ENCODE data around the gene TMEM101. TPM values are rescaled to one million over a fixed set of nuclear protein-coding genes. Genes with fewer than 3 reads are reported as not detected.

TMEM101 gene
- total and polyA plus RNA-seq, 2 of the 8 experiments (the other 6 are each of a cell fraction or from before 2014, with no cell fraction given), result 16.1 to 44.7 TPM

GRCh38 chr17:44012874-44013273 is 1.9 kb downstream of the TMEM101 start:
- H3K56ac ChIP-seq (replicated peaks; ENCODE audit: insufficient read length, low read depth, low read length), result no peak overlapping the region
- H3K23me2 ChIP-seq (ENCODE audit: low read depth, low read length), result peaks cover 2% of the 10 kb centered on the region; the same call in 1 of the 2 replicates
- H3K9ac ChIP-seq (replicated peaks in 1 of 4; ENCODE audit: extremely low read depth in 1 of 4, low read depth in 3 of 4, low read length in 3 of 4), result no peak overlapping the region
- DNase-seq (ENCODE audit: low read depth in 1 of 2, low spot score in 2 of 2) (no peak), FAIRE-seq (no peak)
- no peak overlapping the region for H2BK12ac ChIP-seq (ENCODE audit: low read depth, low read length)
- no peaks in the 10 kb centered on the region for H3K79me2 ChIP-seq (ENCODE audit: control insufficient read depth in 1 of 2, insufficient read depth in 2 of 2, low read length in 2 of 2)
- no peak overlapping the region for H2BK5ac ChIP-seq (ENCODE audit: low read depth, low read length)
- H2AFZ ChIP-seq (ENCODE audit: low read length), result no peak overlapping the region
- no peak overlapping the region for H2BK15ac ChIP-seq (ENCODE audit: low read length)
- ChIA-PET POLR2A (ENCODE audit: partially characterized antibody) (interaction anchor here (0.6 to 1.2 kb wide), 2 partner anchors 9 to 15 kb away, joined by 3 to 5 read pairs; no protein-coding TSS in a partner anchor), CTCF (ENCODE audit: partially characterized antibody) (interaction anchor here (1.1 to 2.8 kb wide), 6 partner anchors 12 to 105 kb away, joined by 4 to 10 read pairs (median 6); no protein-coding TSS in a partner anchor)
- no peaks in the 10 kb centered on the region for H3K27me3 ChIP-seq (replicated peaks in 1 of 4; ENCODE audit: control insufficient read depth in 3 of 4, extremely low read depth in 1 of 4, insufficient read depth in 3 of 4, low read length in 3 of 4)
- no peak overlapping the region for H3K4ac ChIP-seq (replicated peaks; ENCODE audit: insufficient read length, low read depth, low read length)
- H3K4me2 ChIP-seq (ENCODE audit: insufficient read depth in 1 of 2, low read depth in 2 of 2, low read length in 2 of 2), result no peak overlapping the region; a peak in 1 of 4 replicates
- no peak overlapping the region for H3K14ac ChIP-seq (ENCODE audit: insufficient read length)
- no peak overlapping the region for H3K18ac ChIP-seq (ENCODE audit: extremely low read depth, low read length)
- no peak overlapping the region for H2BK120ac ChIP-seq (replicated peaks; ENCODE audit: low read depth, low read length)
- peaks cover 0 to 3% (median 1%) of the 10 kb centered on the region in 4 experiments; a peak in 2 of 8 replicates for H3K36me3 ChIP-seq (ENCODE audit: control insufficient read depth in 2 of 4, insufficient read depth in 4 of 4, low read length in 3 of 4)
- no peaks in the 10 kb centered on the region for H3K9me3 ChIP-seq (ENCODE audit: insufficient read depth in 2 of 2, low read depth in 1 of 2, low read length in 1 of 2)
- H4K20me1 ChIP-seq (replicated peaks in 1 of 2; ENCODE audit: control insufficient read depth in 1 of 2, insufficient read depth in 2 of 2, low read length in 2 of 2), result peaks cover 2 to 4% of the 10 kb centered on the region in 2 experiments
- WGBS, 2 experiments (ENCODE audit: extremely low coverage in 1 of 2, insufficient coverage in 1 of 2, insufficient read length in 1 of 2, insufficient replicate concordance in 2 of 2, low coverage in 1 of 2, low lambda C conversion rate in 2 of 2, missing lambda C conversion rate in 1 of 2), result 95% methylated on average over 14 of the region's 14 CpGs; no CpG with 5 or more reads in 1 of the 2 experiments
- no peak overlapping the region for H4K8ac ChIP-seq (ENCODE audit: extremely low read depth, insufficient read depth, low read length)
- H3K23ac ChIP-seq (ENCODE audit: insufficient read length), result no peak overlapping the region
- H2AK5ac ChIP-seq (ENCODE audit: low read depth, low read length), result no peak overlapping the region
- H3K79me1 ChIP-seq (ENCODE audit: low read depth, low read length), result no peaks in the 10 kb centered on the region; the same call in 1 of the 2 replicates
- H3K27ac ChIP-seq (ENCODE audit: low read depth, low read length), result no peak overlapping the region
- no peak overlapping the region for H2BK20ac ChIP-seq (ENCODE audit: low read length)
- no peak overlapping the region for H3K4me3 ChIP-seq (ENCODE audit: extremely low read depth in 1 of 4, insufficient read depth in 2 of 4, low read depth in 3 of 4, low read length in 4 of 4)
- H3K4me1 ChIP-seq (replicated peaks in 1 of 4; ENCODE audit: control insufficient read depth in 3 of 4, insufficient read depth in 4 of 4, low read length in 3 of 4), result peaks cover 2 to 7% (median 6%) of the 10 kb centered on the region in 4 experiments
- no peak overlapping the region for H4K91ac ChIP-seq (replicated peaks; ENCODE audit: insufficient read length, low read length)
- no peak overlapping the region for H4K5ac ChIP-seq (ENCODE audit: insufficient read length, low read depth, low read length)
- TF ChIP-seq POLR2AphosphoS5 (IDR thresholded peaks at IDR 0.05; ENCODE audit: low read depth, low read length) (no peak), TAF1 (IDR thresholded peaks at IDR 0.05; ENCODE audit: low read depth, low read length) (no peak), EZH2 (IDR thresholded peaks at IDR 0.05; ENCODE audit: low read depth, low read length, severe bottlenecking) (no peak), SAP30 (IDR thresholded peaks at IDR 0.05; ENCODE audit: insufficient read depth, insufficient replicate concordance, low read length) (no peak), BCL11A (IDR thresholded peaks at IDR 0.05; ENCODE audit: low read depth in 2 of 2, low read length in 2 of 2) (no peak), JUND (IDR thresholded peaks at IDR 0.05; ENCODE audit: low read length) (no peak), POU5F1 (IDR thresholded peaks at IDR 0.05; ENCODE audit: low read depth, low read length) (no peak), TEAD4 (IDR thresholded peaks at IDR 0.05; ENCODE audit: low read depth, low read length) (no peak), POLR2A (IDR thresholded peaks at IDR 0.05; ENCODE audit: control extremely low read depth in 1 of 2, low read depth in 2 of 2, low read length in 2 of 2) (no peak), YY1 (IDR thresholded peaks at IDR 0.05; ENCODE audit: low read depth, low read length) (no peak), TCF12 (IDR thresholded peaks at IDR 0.05; ENCODE audit: low read depth, low read length) (no peak), KDM4A (IDR thresholded peaks at IDR 0.05; ENCODE audit: low read depth, low read length, severe bottlenecking) (no peak), ATF2 (IDR thresholded peaks at IDR 0.05; ENCODE audit: low read length) (no peak)

Measured in H1 (cell line).